Smooth muscle cell (in vitro differentiated cells): ENCODE measurements around the gene B4GALT4. TPM values are rescaled to one million over a fixed set of nuclear protein-coding genes. Genes with fewer than 3 reads are reported as not detected.
A peak's percentile ranks its signal among the peaks of the same experiment; 100 is the strongest.

Source experiments
- DNase-seq: peaks from one replicate; lab custom pipeline; 2025; ENCODE audit not compliant: unreplicated experiment; lab: John Stamatoyannopoulos, UW
- H2AFZ ChIP-seq: fragments of 200-600 bp; sonication (generic); 2 replicates; pipeline ENCODE4 v1.6.0; 2016; ENCODE audit warnings: antibody characterized with exemption, low read depth, mild to moderate bottlenecking
- H3F3A ChIP-seq: fragments of 200-600 bp; sonication (generic); 2 replicates; pipeline ENCODE4 v1.6.0; 2017; ENCODE audit warnings: antibody characterized with exemption, low read depth
- H3K27ac ChIP-seq: fragments of 200-600 bp; sonication (generic); 2 replicates; pipeline ENCODE4 v1.5.1; 2016; ENCODE audit warnings: low read depth, mild to moderate bottlenecking
- H3K27me3 ChIP-seq: fragments of 200-600 bp; sonication (generic); 2 replicates; pipeline ENCODE4 v1.6.1; 2016; ENCODE audit warnings: low read depth, mild to moderate bottlenecking
- H3K36me3 ChIP-seq: fragments of 200-600 bp; sonication (generic); 2 replicates; pipeline ENCODE4 v1.5.1; 2016; ENCODE audit warnings: low read depth
- H3K4me1 ChIP-seq: fragments of 200-600 bp; sonication (generic); 2 replicates; pipeline ENCODE4 v1.5.1; 2016; ENCODE audit warnings: low read depth
- H3K4me2 ChIP-seq: fragments of 200-600 bp; sonication (generic); 2 replicates; pipeline ENCODE4 v1.6.0; 2016; ENCODE audit warnings: mild to moderate bottlenecking
- H3K4me3 ChIP-seq: fragments of 200-600 bp; sonication (generic); 2 replicates; pipeline ENCODE4 v1.5.1; 2016; ENCODE audit warnings: mild to moderate bottlenecking
- H3K79me2 ChIP-seq: fragments of 200-600 bp; sonication (generic); 2 replicates; pipeline ENCODE4 v1.6.0; 2016; ENCODE audit warnings: low read depth, mild to moderate bottlenecking
- H3K9ac ChIP-seq: fragments of 200-600 bp; sonication (generic); 2 replicates; pipeline ENCODE4 v1.6.0; 2016; ENCODE audit warnings: low read depth
- H3K9me3 ChIP-seq: fragments of 200-600 bp; sonication (generic); replicated peaks from 2 replicates; pipeline ENCODE4 v1.5.1; 2016; ENCODE audit warnings: low read depth
- H4K20me1 ChIP-seq: fragments of 200-600 bp; sonication (generic); 2 replicates; pipeline ENCODE4 v1.6.0; 2016; ENCODE audit warnings: low read depth
- CTCF ChIP-seq: fragments of 200-600 bp; sonication (generic); IDR thresholded peaks from 2 replicates; pipeline ENCODE4 v1.5.1; 2017; ENCODE audit warnings: borderline replicate concordance, mild to moderate bottlenecking, antibody characterized with exemption; ENCODE audit not compliant: insufficient read depth, poor library complexity, severe bottlenecking
- WGBS: methylation state at CpG from one replicate; pipeline ENCODE4 v1.1.7; 2016; ENCODE audit warnings: low lambda C conversion rate; 5-methylcytosine and 5-hydroxymethylcytosine counted together
- polyA plus RNA-seq: library from polyadenylated mRNA; unstranded; fragments of >200 nt; fragmentation: Nextera tagmentation; extraction: Ambion mirVana; gene quantifications from 2 replicates; pipeline ENCODE4 v1.2.1, GENCODE V29; 2016
- total RNA-seq: library from RNA; depleted of rRNA; stranded (reverse); fragments of >200 nt; gene quantifications from 2 replicates; pipeline ENCODE4 v1.2.3, GENCODE V29; 2014

The B4GALT4 gene
- total and polyA plus RNA-seq, 2 experiments from 2014 or later = 28.8 to 33.5 TPM

DNA sequence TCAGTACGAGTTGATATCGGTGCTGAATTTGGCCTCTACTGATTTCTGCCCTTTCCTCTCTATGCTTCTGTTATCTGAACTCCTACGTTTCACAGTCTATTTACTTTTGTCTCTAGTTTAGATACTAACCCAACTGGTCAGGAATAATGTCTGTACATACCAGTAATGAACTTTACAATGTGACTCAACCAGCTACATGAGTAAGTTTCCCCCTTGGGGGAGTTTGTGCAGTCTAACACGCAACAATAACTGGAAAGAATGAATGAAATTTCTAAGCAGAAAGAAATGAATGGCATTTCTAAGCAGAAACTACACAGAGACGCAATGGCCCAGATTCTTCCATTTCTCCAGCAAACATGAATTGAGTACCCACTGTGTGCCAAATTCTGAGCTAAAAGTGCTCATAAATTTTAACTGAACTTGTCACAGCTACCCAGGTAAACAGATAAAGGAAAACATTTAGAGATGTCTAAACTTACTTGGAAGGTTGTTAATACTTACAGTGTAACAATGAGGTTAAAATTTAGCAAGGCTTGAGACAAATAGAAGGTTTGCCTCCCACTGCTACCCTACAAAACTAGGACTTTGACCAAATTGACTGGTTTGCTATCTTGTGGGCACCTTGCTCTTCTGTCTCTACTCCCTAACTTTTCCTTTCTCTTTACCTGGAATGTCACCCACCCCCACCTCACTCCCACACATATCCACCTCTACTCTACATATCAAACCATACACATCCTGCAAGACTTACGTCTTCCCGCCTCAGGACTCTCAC is 55.7 kb downstream of the B4GALT4 start:
- no peak for DNase-seq
- no peaks in the 10 kb centered on the region for H3K4me1 ChIP-seq
- WGBS = 51% methylated on average over 7 of the region's 7 CpGs
- H3K9ac ChIP-seq = peak overlapping the region; percentile 14
- H3K36me3 ChIP-seq = no peaks in the 10 kb centered on the region
- peak overlapping the region; percentile 75 for H3K27ac ChIP-seq
- H3K27me3 ChIP-seq = no peaks in the 10 kb centered on the region
- no peak for TF ChIP-seq CTCF
- no peak overlapping the region for H3K4me2 ChIP-seq
- no peaks in the 10 kb centered on the region for H3K79me2 ChIP-seq
- no peak overlapping the region for H2AFZ ChIP-seq
- no peaks in the 10 kb centered on the region for H3K9me3 ChIP-seq
- H4K20me1 ChIP-seq = no peaks in the 10 kb centered on the region
- no peak overlapping the region for H3K4me3 ChIP-seq
- no peaks in the 10 kb centered on the region for H3F3A ChIP-seq

- Histone ChIP-seq H3K79me2 (no peaks in the 10 kb centered on the region), H2AFZ (no peak overlapping the region), H3K27ac (peak overlapping the region; percentile 75), H3K27me3 (no peaks in the 10 kb centered on the region), H3K9me3 (no peaks in the 10 kb centered on the region), H3K4me1 (no peaks in the 10 kb centered on the region), H3K4me2 (no peak overlapping the region), H3K36me3 (no peaks in the 10 kb centered on the region), H3F3A (no peaks in the 10 kb centered on the region), H3K4me3 (no peak overlapping the region), H4K20me1 (no peaks in the 10 kb centered on the region), H3K9ac (no peak overlapping the region)
- 87% methylated on average over 9 of the region's 9 CpGs for WGBS
- TF ChIP-seq CTCF = no peak
- no peak for DNase-seq
These were observed 56.6 kb downstream of the B4GALT4 start for GRCh38 chr3:119184111-119184510.

DNA sequence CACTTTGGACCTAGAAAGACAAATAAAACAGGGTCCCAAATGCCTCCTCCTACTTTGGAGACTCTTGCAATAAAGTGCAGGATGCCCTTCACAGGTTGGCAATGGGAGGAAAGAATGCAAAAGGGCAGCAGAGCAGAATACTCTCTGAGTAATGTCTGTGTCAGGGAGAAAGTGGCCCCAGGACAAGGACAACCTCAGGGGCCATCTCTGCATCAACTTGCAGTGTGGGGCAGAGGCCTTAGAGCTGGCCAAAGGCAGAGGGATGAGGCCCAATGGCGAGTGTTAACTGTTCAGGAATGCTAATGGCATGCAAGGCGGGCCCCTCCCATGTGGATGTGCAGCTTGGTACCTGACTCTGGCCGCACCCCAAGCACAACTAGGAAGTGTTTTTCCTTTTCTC is 58.9 kb downstream of the B4GALT4 start:
- WGBS = 77% methylated on average over 3 of the region's 3 CpGs
- TF ChIP-seq CTCF = no peak
- Histone ChIP-seq H3K4me2 (no peak overlapping the region), H3K79me2 (no peaks in the 10 kb centered on the region), H3K9me3 (no peaks in the 10 kb centered on the region), H4K20me1 (no peaks in the 10 kb centered on the region), H3F3A (no peaks in the 10 kb centered on the region), H3K27me3 (peaks cover 4% of the 10 kb centered on the region), H3K4me1 (no peaks in the 10 kb centered on the region), H3K36me3 (no peaks in the 10 kb centered on the region), H2AFZ (no peak overlapping the region), H3K4me3 (no peak overlapping the region), H3K9ac (no peak overlapping the region), H3K27ac (no peak overlapping the region)
- no peak for DNase-seq

GRCh38 chr3:119177321-119177720 is 63.4 kb downstream of the B4GALT4 start:
- Histone ChIP-seq H3K4me3 (no peak overlapping the region), H2AFZ (no peak overlapping the region), H3K79me2 (no peaks in the 10 kb centered on the region), H3K27me3 (peaks cover 28% of the 10 kb centered on the region), H3K9me3 (no peaks in the 10 kb centered on the region), H3F3A (no peaks in the 10 kb centered on the region), H3K36me3 (no peaks in the 10 kb centered on the region), H4K20me1 (no peaks in the 10 kb centered on the region), H3K27ac (no peak overlapping the region), H3K4me2 (no peak overlapping the region), H3K9ac (no peak overlapping the region), H3K4me1 (no peaks in the 10 kb centered on the region)
- no peak for TF ChIP-seq CTCF
- 92% methylated on average over 4 of the region's 4 CpGs for WGBS
- no peak for DNase-seq
